Liver (tissue), 3 donors: ENCODE results near the gene SLC12A7.

Experiments used
- CTCF ChIP-seq: fragments of 150-350 bp; IDR thresholded peaks from 2 replicates; pipeline ENCODE4 v1.5.1; 2017; ENCODE audit warnings: improper control_type of control experiment, low read depth, low read length; ENCODE audit not compliant: missing input control
- FOXA1 ChIP-seq: IDR thresholded peaks from 2 replicates; pipeline ENCODE4 v1.6.1; 2016; ENCODE audit warnings: antibody characterized with exemption
- GABPA ChIP-seq, 2 donors: IDR thresholded peaks in 1 of 2; conservative IDR thresholded peaks in 1 of 2; 2 replicates each; pipeline ENCODE4 v1.6.1; 2016; ENCODE audit warnings: antibody characterized with exemption in 2 of 2, mild to moderate bottlenecking in 1 of 2, moderate library complexity in 1 of 2
- HNF4G ChIP-seq: IDR thresholded peaks from 2 replicates; pipeline ENCODE4 v1.6.1; 2016; ENCODE audit warnings: antibody characterized with exemption
- JUND ChIP-seq, 2 donors: IDR thresholded peaks; 2 replicates each; pipeline ENCODE4 v1.6.1; 2016; ENCODE audit warnings: antibody characterized with exemption in 2 of 2
- MAX ChIP-seq: IDR thresholded peaks from 2 replicates; pipeline ENCODE4 v1.6.1; 2016; ENCODE audit warnings: antibody characterized with exemption
- NR2F2 ChIP-seq: IDR thresholded peaks from 2 replicates; pipeline ENCODE4 v1.6.1; 2016; ENCODE audit warnings: antibody characterized with exemption
- RAD21 ChIP-seq, 2 donors: IDR thresholded peaks; 2 replicates each; pipeline ENCODE4 v1.6.1; 2016; ENCODE audit warnings: antibody characterized with exemption in 2 of 2, mild to moderate bottlenecking in 2 of 2
- REST ChIP-seq: IDR thresholded peaks from 2 replicates; pipeline ENCODE4 v1.6.1; 2016; ENCODE audit warnings: antibody characterized with exemption, mild to moderate bottlenecking
- RXRA ChIP-seq, 2 donors: IDR thresholded peaks; 2 replicates each; pipeline ENCODE4 v1.6.1; 2017 to 2018; ENCODE audit warnings: antibody characterized with exemption in 2 of 2, mild to moderate bottlenecking in 1 of 2
- SP1 ChIP-seq: IDR thresholded peaks from 2 replicates; pipeline ENCODE4 v1.6.1; 2018; ENCODE audit warnings: antibody characterized with exemption, mild to moderate bottlenecking
- TAF1 ChIP-seq: conservative IDR thresholded peaks from 2 replicates; pipeline ENCODE4 v1.6.1; 2016; ENCODE audit warnings: antibody characterized with exemption, mild to moderate bottlenecking
- TF ChIP-seq, protein P1 (sequence below): IDR thresholded peaks from 2 replicates; pipeline ENCODE4 v1.6.1; 2016; ENCODE audit warnings: antibody characterized with exemption
- TF ChIP-seq, protein P2 (sequence below): IDR thresholded peaks from 2 replicates; pipeline ENCODE4 v1.6.1; 2016; ENCODE audit warnings: antibody characterized with exemption
- donor health status: healthy.
- donor health status: healthy.

DNA sequence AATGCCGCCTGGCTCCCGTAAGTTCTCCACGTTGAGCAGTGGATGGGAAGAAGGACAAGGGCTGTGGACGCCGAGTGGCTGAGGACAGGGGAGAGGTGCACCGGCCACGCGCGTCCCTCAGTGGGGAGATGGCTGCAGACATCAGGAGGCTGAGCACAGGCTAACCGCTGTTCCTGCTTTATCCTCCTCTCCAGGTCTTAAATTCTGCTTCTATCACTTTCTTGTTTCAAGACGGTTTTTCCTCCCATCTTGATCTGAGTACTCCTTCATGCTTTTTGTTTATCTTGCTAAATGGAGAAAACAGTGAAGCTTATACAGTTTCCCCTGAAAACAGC lies 47.4 kb upstream of the SLC12A7 start:
- TF ChIP-seq RAD21 (IDR thresholded peaks at IDR 0.05) (no peak), CTCF (no peak), TAF1 (no peak), SP1 (no peak), NR2F2 (no peak), JUND (IDR thresholded peaks at IDR 0.05) (no peak), RXRA (IDR thresholded peaks at IDR 0.05) (no peak), MAX (no peak), GABPA (IDR thresholded peaks at IDR 0.05 in 1 of 2, conservative IDR thresholded peaks at IDR 0.05 in 1 of 2) (no peak), REST (no peak), HNF4G (no peak), FOXA1 (no peak)
- TF ChIP-seq, protein P1, sequence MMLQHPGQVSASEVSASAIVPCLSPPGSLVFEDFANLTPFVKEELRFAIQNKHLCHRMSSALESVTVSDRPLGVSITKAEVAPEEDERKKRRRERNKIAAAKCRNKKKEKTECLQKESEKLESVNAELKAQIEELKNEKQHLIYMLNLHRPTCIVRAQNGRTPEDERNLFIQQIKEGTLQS: no peak
- TF ChIP-seq, protein P2, sequence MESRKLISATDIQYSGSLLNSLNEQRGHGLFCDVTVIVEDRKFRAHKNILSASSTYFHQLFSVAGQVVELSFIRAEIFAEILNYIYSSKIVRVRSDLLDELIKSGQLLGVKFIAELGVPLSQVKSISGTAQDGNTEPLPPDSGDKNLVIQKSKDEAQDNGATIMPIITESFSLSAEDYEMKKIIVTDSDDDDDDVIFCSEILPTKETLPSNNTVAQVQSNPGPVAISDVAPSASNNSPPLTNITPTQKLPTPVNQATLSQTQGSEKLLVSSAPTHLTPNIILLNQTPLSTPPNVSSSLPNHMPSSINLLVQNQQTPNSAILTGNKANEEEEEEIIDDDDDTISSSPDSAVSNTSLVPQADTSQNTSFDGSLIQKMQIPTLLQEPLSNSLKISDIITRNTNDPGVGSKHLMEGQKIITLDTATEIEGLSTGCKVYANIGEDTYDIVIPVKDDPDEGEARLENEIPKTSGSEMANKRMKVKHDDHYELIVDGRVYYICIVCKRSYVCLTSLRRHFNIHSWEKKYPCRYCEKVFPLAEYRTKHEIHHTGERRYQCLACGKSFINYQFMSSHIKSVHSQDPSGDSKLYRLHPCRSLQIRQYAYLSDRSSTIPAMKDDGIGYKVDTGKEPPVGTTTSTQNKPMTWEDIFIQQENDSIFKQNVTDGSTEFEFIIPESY: no peak
